CD4-positive, alpha-beta T cell treated with Interleukin-21 for 1 hour (primary cell): ENCODE results near the gene RCBTB2.
"Not testable (repeated sequence)": the region's sequence is repeated elsewhere in the genome, so short reads cannot be mapped to it uniquely, and the experiment has no call there.

ENCODE experiments used
- DNase-seq: peaks from one replicate; pipeline ENCODE4 v3.0.0-alpha.2; 2020

The RCBTB2 gene

DNA sequence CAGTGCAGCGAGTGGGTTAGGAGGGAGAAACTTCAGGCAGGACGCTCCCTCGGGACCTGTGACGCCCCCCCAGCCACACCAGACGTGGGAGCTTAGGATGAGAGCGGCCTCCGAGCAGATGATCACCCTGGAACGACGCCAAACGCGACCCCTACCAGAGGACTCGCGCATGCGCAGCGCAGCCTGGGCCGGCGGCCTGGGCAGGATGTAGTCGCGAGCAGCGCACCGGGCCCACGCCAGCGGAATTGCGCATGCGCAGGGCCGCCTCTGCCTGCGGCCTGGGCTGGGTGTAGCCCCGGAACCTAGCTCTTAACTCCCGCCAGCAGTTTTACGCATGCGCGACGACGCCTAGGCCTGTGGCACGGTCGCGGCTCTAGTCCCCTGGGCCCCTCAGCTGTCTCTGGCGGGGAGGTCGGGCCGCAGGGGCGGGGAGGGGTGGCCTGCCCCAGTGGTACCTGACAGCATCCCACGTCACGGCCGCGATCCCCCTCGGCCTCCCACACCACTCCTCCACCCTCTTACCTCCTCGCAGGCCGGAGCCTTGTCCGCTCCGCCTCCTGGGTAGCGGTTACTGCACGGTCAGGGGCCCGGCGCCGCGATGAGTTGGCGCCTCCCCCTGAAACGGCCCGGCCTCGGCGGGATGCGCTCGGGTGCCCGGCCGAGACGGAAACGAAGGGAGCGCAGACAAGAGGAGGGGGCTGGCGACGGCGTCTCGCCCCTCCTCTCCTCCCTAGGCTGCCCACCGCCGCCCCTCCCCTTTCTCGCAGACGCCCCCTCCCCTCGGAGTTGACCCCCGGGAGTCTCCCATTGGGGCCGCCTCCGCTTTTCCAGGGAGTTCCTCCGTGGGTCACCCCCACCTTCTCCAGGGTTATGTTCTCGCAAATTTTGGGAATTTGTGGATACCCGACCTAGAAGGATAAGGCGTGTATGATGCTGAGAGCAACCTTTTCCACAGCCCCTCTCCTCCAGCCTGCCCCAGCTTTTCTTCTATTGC lies at the start of gene RCBTB2:
RCBTB2 (minus strand) TSS at position 575 of the 994 bp plus-strand sequence. CDS start 11,141 bp downstream, outside the sequence.
- peak; percentile 98 for DNase-seq

GRCh38 chr13:48582084-48582483 lies 49.2 kb upstream of the RCBTB2 start:
- no peak for DNase-seq

- DNase-seq = no peak
These were observed 48.0 kb upstream of the RCBTB2 start for GRCh38 chr13:48580896-48581295.

DNA sequence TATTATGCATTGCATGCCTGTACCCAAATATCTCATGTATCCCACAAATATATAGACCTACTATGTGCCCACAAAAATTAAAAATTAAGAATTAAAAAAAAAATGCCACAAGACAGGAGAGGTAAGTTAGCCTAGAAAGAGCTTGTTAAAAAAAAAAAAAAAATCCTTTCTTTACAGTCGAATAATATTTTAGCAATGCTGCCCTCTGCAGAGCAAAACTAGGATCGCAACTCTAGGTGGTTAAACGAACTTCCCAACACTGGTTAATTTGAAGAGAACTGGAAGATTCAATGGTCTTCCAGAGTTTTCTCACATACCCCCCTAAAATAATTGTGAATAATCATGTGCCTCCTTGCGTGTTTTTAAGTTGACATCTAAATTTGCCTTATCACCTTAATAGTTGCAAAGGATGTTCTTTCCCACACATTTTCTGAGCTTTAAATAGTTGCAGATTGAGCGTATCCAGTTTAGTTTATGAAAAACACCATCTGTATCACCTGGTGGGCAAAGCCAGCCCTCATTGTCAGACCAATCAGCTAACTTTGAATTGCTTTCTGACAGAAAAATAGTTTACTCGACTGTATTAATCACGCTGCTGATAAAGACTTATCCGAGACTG lies 47.4 kb upstream of the RCBTB2 start:
- DNase-seq = peak; percentile 81

DNA sequence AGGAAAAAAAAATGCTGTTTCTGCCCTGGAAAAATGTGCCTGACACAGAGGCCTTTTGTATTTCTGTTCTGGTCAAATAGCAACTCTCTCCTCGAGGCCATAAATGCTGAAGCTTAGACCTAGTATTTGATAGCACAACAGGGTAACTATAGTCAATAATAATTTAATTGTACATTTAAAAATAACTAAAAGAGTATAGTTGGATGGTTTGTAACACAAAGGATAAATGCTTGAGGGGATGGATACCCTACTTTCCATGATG lies 47.0 kb upstream of the RCBTB2 start:
- not testable (repeated sequence) for DNase-seq

DNA sequence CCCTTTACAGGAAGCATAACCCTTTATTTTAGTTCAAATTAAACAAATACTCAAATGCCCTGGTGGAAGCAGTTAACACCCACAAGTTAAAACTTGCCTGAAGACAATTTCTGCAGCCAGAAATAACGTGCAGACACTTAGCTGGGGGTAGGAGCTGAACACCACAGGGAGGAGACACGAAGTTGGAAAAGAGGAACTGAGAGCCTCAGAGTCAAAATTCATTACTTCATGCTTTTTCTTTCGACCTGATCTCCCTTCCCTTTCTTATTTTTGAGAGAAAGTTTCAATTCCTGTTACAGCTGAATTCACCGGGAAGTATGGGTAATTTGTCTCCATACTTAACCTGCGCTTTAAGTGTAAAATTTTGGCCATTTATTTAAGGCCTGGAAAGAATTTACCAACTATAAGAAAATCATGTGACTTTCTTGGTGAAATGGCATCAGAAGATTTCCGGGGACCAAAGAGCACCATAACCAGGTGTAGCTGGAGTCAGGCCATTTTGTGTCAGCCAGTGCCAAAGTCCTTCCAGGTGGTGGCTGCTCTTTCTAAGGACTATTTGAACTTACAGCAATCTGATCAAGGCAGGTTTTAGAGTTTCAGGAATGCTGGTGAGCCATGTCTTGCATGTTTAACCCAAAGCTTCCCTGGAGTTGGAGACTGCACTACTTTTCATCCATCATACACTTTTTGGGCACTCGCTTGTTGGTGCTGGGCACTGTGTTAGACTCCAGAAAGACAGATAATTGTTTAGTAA lies 46.5 kb upstream of the RCBTB2 start:
- no peak for DNase-seq

GRCh38 chr13:48578516-48579164 lies 45.8 kb upstream of the RCBTB2 start:
- DNase-seq = no peak

DNA sequence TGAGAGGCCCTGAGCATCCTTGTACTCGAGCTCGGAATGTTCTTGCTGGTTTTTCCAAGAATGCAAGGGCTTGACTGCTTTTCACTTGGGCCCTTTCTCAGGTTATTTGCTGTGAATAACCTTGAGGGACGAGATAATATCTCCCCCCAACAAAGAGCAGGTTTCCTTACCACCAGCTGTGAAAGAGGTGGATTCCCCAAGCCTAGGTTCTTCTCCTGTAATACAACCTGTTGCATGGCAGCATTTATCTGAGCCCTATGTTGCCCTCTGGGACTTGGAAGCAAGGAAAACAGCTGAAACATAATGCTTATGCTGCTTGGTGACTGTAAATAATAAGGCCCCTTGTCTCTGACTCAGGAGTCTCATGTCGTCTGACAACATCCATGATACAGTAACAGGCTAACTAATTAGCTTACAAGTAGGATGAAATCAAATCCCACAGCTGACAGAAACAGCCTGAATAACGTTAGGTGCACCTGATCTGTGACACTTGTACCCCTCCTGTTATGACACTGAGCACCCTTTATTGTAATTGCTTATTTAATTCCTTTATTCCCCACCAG lies 43.6 kb upstream of the RCBTB2 start:
- DNase-seq = no peak

DNA sequence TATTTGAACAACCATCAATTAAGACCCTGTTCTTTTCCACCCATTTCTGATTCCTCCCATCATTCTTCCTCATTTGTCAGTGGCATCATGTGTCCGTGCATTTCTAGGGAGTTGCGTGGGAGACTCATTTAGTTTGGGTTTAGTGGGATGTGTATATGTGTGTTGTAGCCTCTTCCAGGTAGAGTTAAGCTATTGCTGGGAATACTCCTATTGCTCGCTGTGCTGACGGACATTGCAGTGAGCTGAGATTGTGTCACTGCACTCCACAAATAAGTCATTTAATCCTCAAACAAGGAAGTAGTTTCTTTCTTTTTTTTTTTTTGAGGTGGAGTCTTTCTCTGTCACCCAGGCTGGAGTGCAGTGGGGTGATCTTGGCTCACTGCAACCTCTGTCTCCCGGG lies 42.2 kb upstream of the RCBTB2 start:
- DNase-seq = no peak

- no peak for DNase-seq
These were observed 41.3 kb upstream of the RCBTB2 start for GRCh38 chr13:48574041-48574796.

- no peak for DNase-seq
These were observed 40.5 kb upstream of the RCBTB2 start for GRCh38 chr13:48573213-48574007.

DNA sequence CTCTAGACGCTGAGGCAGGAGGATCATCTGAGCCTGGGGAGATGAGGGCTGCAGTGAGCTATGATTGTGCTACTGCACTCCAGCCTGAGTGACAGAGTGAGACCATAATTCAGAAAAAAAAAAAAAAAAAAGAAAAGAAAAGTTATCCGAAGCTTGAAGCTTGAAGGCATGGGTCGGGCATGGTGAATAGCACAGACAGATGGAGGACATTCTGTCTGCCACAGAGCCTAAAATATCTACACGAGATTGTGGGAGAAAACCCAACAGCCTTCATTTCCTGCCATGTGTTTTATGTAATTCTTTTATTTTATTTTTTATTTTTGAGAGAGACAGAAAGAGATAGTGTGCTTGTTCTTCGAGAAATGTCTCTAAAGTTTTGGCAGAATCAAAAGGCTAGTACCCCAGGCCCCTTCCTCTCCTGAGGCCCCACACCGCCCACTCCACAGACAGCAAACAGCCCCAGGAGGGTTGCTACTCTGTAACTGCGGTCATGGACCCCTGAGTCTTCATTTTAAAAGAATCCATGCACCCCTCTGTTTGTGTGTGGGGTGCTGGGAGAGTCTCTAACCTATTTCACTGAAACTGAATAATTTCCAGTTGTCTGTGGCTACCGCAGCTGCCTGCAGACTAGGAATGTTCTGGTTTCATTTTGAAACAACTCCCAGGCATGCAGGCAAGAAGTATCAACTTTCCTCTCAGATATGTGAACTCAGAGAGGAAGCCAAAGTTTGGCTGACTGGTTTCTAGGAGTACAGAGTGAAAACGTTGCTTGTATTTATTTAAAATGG lies 38.4 kb upstream of the RCBTB2 start:
- no peak for DNase-seq

DNA sequence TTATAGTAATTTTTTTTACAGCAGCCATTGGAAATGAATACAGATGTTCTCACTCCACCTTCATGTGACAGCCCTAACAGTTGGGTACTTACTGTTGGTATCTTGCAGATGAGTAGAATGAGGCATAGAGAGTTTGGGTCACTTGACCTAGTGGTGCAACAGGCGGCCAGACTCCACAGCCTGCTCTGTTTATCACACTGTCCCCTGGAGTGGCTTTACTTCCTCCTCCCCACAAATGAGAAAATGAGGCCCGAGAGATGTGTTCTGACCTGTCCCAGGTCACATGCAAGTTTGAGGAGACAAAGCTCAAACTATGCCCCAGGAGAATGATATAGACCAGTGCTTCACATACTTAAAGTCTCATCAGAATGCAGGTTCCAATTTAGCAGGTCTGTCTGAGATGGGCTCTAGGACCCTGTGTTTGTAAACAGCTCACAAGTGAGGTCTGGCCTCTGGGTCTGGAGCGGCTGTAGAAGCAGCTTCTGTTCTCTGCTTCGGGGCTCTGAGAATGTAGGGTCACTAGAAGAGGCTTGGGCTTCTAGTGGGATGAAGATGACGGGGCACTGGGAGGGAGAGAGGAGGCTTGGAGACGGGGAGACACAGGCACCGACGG lies 37.4 kb upstream of the RCBTB2 start:
- no peak for DNase-seq

- DNase-seq = no peak
These were observed 36.3 kb upstream of the RCBTB2 start for GRCh38 chr13:48569104-48569666.

DNA sequence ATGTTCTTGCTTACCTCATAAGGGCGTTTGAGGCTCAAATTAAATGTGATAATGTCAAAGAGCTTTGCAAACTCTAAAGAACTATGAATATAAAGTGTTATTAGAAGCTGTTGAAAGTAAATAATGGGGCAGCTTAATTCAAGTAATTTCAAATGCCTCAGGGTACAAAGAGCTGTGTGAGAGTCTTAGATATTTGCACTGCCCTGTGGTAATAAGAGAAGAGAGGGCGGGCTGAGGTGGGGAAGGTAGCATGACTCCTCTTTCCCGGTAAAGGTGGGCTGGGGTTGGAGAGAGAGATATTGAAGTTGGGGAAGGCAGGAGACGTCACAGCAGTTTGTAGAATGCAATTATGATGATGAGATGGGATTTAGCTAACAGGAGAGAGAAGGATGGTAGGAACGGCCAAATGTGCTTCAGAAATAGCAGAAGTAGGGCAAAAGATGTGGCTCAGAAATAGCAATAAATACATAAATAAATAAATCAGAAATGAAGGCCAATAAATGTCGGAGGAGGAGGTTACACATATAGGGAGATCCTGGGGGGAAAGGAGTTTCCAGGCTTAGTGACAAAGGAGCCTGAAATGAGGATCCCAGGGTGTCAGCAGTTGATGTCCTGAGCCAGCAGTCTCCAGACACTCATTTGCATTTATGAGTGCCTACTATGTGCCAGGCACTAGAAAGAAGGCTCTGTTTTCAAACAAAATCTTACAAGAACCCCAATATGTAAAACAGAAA lies 35.7 kb upstream of the RCBTB2 start:
- no peak for DNase-seq

DNA sequence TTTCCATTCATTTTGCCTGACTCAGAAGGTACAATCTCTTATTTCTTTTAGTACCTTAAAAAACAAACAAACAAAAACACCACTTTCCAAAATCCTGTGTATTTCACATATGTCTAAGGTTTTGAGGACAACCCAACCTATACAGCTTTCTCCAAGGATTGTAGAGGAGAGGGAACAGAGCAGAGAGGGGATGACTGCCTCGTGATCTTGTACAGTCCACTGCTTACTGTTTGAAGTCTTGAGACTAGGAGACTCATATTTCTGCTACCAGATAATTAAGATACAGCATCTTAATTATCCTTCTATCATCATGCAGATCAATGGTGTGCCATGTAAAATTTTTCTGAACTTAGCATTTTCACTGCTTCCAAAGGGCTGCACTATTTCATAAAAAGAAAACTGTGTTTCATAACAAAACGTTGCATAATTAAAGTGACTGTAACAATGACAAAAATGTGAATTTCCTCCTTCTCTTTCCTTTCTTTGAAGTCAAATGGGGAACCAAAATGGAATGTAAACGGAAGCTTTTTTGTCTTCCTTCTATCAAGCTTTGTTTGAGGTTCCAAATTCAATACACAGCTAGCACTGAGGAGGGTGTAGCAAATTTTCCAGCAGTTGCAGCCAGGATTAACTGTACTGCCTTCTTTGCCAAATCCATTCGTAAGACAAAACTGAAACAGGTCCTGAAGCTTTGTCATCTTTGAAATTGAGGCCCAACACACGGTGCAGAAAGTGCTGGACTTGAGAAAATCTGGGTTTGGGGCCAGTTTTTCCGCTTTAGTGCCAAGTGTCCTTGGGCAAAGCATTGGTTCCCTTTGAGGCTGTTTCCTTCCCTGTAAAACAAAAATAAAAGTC lies 34.9 kb upstream of the RCBTB2 start:
- no peak for DNase-seq

DNA sequence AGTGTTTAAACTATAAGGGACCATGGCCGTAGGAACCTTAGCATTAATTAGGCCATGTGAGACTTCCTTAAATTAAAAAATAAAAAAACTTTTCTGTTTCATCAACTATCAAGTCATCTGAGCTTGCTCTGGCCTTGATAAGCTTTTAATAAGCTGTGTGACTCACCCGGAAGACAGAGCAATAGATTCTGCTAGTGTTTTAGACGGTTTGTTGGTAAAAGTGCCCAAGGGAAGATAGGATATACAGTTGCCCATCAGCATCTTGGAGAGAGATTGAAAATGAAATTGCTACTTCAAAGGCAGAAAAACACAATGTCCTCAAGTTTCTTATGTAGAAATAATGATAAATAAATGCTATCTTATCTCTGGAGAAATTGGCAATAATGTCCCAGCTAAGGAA lies 31.2 kb upstream of the RCBTB2 start:
- no peak for DNase-seq

DNA sequence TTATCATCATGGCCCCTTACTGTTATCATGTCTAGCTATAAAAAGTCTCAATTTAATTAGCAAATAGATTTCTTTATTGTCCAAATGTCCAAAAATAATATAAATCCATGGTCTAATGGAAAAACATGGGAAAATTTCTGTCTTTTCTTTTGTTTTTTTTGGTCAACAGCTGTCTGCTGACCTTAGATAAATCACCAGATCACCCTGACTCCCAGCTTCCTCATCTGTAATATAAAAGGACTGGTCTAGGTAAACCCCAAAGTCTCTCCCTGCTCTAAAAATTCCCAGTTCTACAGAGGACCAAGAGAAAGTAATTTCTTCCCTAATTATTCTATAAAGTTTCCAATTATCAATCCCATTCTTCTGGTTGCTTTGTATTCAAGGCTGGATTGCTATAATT lies 30.7 kb upstream of the RCBTB2 start:
- DNase-seq = no peak
